Measurements from ENCODE around the gene TTC7B. TPM values are rescaled to one million over a fixed set of nuclear protein-coding genes. Genes with fewer than 3 reads are reported as not detected.
A peak's percentile ranks its signal among the peaks of the same experiment; 100 is the strongest.

TTC7B gene
- total RNA-seq, 1 experiment from 2014 or later, result 18.0 TPM

GRCh38 chr14:90511795-90512328 lies 304.4 kb downstream of the TTC7B start:
- no peak for DNase-seq (ENCODE audit: low read depth)

DNA sequence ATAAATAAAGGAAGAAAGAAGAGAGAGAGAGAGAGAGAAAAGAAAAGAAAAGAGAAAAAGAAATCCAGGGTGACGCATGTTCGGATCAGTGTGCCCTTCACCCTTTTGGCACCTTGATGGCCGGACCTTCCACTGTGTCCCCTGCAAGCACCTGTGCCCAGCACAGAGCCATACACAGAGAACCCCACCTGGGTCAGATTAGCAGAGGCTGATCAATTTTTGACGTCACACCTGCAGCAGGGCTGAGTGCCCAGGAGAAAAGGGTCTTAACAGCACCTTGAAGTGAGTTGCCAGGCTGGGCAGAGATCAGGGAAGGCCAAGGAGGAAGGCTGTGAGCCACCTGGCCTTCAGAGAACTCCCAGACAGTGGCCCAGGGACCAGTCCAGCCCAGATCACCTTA lies 305.0 kb downstream of the TTC7B start:
- no peak for DNase-seq (ENCODE audit: low read depth)

- DNase-seq (ENCODE audit: low read depth), result no peak
Observed at GRCh38 chr14:90510159-90510558, 306.1 kb downstream of the TTC7B start.

GRCh38 chr14:90509403-90509802 lies 306.8 kb downstream of the TTC7B start:
- no peak for DNase-seq (ENCODE audit: low read depth)

DNA sequence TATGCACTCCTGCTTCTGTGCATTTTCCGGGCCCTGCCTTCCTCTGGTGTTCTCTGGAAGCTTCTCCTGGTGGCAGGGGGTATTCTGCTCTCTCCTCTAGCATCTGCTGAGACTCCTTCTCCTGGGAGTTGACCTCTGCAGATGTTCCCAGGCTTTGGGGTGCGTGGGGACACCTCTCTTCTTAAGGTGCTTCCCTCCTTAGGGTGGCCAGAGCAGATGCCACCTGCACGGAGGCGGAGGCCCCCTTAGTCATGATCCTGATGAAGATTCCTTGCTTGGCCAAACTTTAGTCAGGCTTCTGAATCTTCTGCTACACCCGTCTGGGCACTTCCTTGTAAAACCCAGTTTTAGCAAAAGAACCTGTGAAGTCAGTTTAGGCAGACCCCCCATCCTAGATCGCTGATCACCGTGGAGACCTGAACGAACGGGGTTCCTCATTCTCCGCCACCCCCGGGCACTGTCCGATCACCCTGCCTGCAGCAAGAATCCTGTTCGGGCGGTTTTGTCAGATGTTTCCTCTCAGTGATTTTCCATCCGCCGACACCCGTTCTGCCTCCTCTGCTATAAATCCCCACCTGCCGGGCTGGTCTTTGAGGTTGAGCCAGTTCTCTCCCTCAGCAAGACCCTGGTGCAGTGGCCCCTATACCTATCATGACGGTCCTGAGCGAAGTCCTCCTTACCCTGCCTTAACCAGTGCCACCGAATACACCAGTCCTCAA lies 307.5 kb downstream of the TTC7B start:
- no peak for DNase-seq (ENCODE audit: low read depth)

- DNase-seq (ENCODE audit: low read depth), result no peak
Observed at GRCh38 chr14:90508036-90508435, 308.2 kb downstream of the TTC7B start.

- no peak for DNase-seq (ENCODE audit: low read depth)
Observed at GRCh38 chr14:90507428-90507827, 308.8 kb downstream of the TTC7B start.

- no peak for DNase-seq (ENCODE audit: low read depth)
Observed at GRCh38 chr14:90506748-90507147, 309.5 kb downstream of the TTC7B start.

DNA sequence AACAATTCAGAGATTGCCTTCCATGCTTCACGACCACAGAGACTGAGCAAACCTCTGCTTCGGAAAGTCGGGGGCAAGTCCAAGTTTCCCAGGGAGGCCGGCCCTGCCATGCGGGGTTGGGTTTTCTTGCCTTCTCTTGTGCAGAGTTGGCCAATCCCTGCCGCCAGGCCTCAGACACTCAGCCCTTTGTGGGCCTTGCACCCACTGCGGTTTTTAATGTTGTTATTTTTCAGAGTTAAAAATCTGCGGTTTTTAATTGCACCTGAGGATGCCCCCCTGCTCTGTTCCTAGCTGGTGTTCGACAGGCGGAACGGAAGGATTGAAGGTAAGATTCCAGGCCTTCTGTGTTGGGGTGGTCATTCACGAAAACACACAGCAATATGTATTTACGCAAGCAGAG lies 310.7 kb downstream of the TTC7B start:
- DNase-seq (ENCODE audit: low read depth), result no peak

- DNase-seq (ENCODE audit: low read depth), result no peak
Observed at GRCh38 chr14:90504643-90505042, 311.6 kb downstream of the TTC7B start.

- DNase-seq (ENCODE audit: low read depth), result no peak
Observed at GRCh38 chr14:90503582-90503981, 312.6 kb downstream of the TTC7B start.

- no peak for DNase-seq (ENCODE audit: low read depth)
Observed at GRCh38 chr14:90502760-90503159, 313.5 kb downstream of the TTC7B start.

DNA sequence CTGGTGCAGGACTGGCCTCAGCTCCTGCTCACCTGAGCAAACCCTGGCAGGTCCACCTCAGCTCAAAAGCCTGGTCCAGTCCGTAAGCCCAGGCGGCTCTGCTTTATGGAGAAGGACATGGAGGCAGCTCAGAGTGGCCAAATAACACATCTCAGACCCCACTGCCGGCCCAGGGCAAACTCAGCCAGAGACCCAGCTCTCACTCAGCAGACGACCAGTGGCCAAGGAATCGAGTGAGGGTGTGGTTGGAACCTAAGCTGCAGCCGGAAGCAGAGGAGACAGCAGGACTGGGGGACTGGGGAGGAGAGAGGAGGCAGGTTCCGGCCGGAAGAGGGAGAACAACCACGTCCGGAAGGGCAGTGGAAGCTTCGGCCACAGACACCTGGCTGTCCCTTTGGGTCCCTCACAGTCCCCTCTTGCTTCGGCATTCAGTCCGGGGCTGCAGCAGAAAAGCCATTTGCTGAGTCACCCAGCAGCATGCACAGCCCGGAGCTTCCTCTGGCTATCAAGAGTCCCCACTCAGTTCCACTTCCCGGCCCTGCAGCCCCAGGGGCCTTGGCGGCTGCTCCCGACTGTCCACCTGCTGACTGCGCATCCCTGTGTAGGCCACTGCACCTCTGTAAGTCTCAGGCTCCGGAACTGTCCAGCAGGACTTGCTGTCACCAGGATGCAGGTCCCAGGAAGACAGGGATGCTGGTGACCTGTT lies 315.4 kb downstream of the TTC7B start:
- DNase-seq (ENCODE audit: low read depth), result no peak

DNA sequence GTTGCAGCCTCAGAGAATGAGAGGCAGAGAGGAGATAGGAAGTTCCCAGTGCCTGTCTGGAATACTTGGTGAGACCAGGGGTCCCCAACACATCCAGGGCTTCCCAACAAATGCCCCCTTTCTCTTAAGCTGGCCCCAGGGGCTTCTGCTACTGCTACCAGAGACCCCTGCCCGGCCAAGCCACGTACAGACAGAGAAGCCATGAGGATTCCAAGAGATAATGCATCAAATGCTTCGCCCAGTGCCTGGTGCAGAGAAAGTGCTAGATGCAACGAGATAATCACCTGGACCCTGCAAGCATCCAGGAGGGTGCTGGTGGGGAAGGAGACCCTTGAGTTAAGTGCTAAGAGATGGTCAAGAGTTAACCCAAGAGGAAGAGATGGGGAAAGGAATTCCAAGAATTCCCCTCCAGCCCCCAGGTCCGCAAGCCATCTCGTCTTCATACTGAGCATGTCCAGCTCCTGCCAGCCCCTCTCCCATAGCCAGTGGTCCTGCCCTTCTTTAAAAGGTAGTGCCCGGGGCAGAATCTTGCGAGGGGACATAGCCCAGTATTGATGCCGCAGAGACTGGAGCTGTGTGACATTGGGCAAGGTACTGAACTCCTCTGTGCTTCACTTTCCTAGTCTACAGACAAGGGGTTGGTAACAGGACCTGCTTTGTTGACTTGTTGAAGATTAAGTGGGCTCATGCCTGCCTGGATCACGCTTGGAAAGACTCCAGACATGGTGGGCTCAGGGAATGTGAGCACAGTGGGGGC lies 316.1 kb downstream of the TTC7B start:
- DNase-seq (ENCODE audit: low read depth), result no peak

- no peak for DNase-seq (ENCODE audit: low read depth)
Observed at GRCh38 chr14:90499121-90499520, 317.1 kb downstream of the TTC7B start.

DNA sequence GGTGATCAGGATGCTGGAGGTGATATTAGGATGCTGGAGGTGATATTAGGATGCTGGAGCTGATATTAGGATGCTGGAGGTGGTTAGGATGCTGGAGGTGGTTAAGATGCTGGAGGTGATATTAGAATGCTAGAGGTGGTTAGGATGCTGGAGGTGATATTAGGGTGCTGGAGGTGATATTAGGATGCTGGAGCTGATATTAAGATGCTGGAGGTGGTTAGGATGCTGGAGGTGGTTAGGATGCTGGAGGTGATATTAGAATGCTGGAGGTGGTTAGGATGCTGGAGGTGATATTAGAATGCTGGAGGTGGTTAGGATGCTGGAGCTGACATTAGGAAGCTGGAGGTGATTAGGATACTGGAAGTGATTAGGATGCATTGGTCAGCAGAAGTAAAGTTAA lies 318.0 kb downstream of the TTC7B start:
- DNase-seq (ENCODE audit: low read depth), result no peak

GRCh38 chr14:90496379-90496778 lies 319.9 kb downstream of the TTC7B start:
- no peak for DNase-seq (ENCODE audit: low read depth)

DNA sequence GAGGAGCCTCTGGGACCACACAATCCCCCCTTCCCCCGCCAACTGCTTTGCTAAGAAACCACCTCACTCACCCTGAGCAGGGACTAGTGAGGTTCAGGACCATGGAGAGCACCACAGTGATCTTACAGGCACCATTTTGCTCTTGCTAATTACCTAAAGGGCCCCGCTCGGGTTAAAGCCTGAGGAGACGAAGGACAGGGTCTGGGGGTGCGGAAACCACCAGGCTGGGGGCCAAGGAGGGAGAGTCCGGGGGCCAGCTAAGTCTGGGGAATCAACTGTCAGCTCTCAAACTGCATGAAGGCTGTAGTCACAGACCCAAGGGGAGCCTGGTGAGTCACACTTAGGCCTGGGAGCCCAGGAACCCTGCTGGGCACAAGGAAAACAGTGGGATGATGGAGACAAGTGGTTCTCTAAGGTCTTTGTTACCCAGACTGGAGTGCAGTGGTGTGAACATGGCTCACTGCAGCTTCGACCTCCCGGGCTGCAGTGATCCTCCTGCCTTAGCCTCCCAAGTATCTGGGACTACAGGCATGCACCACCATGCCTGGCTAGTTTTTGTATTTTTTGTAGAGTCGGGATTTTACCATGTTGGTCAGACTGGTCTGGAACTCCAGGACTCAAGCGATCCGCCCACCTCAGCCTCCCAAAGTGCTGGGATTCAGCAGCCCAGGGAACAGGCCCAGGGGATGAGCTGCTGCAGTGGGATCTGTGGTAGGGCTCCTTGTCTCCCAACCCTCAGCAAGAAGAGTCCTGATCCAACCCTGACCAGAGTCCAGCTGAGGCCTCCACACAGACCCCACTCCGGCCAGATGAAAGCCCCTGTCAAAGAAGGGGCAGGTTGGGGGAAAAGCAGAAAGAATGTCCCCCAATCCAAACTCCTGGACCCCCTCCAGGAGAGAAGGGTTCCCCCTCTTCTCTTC lies 320.6 kb downstream of the TTC7B start:
- DNase-seq (ENCODE audit: low read depth), result peak; percentile 59

- no peak for DNase-seq (ENCODE audit: low read depth)
Observed at GRCh38 chr14:90491911-90492531, 324.2 kb downstream of the TTC7B start.

GRCh38 chr14:90491221-90491885 lies 324.9 kb downstream of the TTC7B start:
- DNase-seq (ENCODE audit: low read depth), result no peak

DNA sequence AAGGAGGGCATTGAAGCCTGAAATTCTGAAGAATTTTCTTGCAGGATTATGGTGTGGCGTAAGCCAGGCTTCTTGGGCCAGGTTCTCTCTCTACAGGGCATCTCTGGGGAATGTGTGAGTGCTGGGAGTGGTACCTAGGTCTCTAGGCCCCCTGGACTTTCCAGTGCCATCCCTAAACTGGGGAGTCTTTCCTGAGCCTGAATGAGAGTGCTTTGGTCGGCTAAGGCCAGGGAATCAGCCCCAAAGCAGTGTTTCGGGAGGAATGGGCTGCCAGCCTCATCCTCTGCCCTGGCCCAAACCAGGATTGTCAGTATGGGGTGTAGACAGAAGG lies 325.5 kb downstream of the TTC7B start:
- DNase-seq (ENCODE audit: low read depth), result no peak
